ENCODE results near the gene PISD. TPM values are rescaled to one million over a fixed set of nuclear protein-coding genes. Genes with fewer than 3 reads are reported as not detected.

The PISD gene
- total RNA-seq, 1 experiment from 2014 or later: 36.0 TPM

DNA sequence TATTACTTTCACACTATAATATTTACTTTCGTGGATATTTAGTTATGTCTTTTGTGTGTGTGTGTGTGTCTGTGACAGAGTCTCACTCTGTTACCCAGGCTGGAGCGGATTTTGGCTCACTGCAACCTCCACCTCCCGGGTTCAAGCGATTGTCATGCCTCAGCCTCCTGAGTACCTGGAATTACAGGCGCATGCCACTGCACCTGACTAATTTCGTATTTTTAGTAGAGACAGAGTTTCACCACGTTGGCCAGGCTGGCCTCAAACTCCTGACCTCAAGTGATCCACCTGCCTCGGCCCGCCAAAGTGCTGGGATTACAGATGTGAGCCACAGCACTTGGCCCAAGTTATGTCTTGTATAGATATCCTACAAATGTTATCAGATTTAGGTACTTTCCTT is 9.9 kb downstream of the PISD start:
- ChIA-PET POLR2A (ENCODE audit: unreplicated experiment) (no interaction called here), CTCF (no interaction called here)
- DNase-seq: no peak
- Histone ChIP-seq H3K27ac (ENCODE audit: low read length) (no peak overlapping the region), H3K9me3 (ENCODE audit: low read length) (no peaks in the 10 kb centered on the region), H4K20me1 (ENCODE audit: low read length) (peaks cover 12% of the 10 kb centered on the region; the same call in 1 of the 2 replicates), H3K36me3 (ENCODE audit: low read depth, low read length) (peaks cover 8% of the 10 kb centered on the region), H3K4me3 (ENCODE audit: low read length) (no peak overlapping the region), H3K9ac (ENCODE audit: low read length) (no peak overlapping the region), H3K27me3 (ENCODE audit: low read length) (no peaks in the 10 kb centered on the region), H3K79me2 (ENCODE audit: low read length) (peaks cover 80% of the 10 kb centered on the region), H3K4me1 (ENCODE audit: insufficient read depth, low read length) (peaks cover 27% of the 10 kb centered on the region), H3K9me2 (replicated peaks; ENCODE audit: low read length) (no peaks in the 10 kb centered on the region), H2AFZ (ENCODE audit: low read length) (no peak overlapping the region), H3F3A (ENCODE audit: low read length, unreplicated experiment) (peaks cover 2% of the 10 kb centered on the region), H3K4me2 (ENCODE audit: low read length) (no peak overlapping the region)
- TF ChIP-seq EZH2 (IDR thresholded peaks at IDR 0.05; ENCODE audit: low read length, unreplicated experiment) (no peak), EZH2phosphoT487 (IDR thresholded peaks at IDR 0.05; ENCODE audit: borderline replicate concordance, low read length) (no peak), CTCF (conservative IDR thresholded peaks at IDR 0.05; ENCODE audit: low read depth, low read length) (no peak)
- ATAC-seq: no peak
- BruUV-seq (replicated peaks): no TSS peak
- intact Hi-C loops (cut with micrococcal nuclease): no loop called here

- TF ChIP-seq CTCF (conservative IDR thresholded peaks at IDR 0.05; ENCODE audit: low read depth, low read length): no peak
- TF ChIP-seq EZH2phosphoT487 (IDR thresholded peaks at IDR 0.05; ENCODE audit: borderline replicate concordance, low read length): no peak
- no peak for TF ChIP-seq EZH2 (IDR thresholded peaks at IDR 0.05; ENCODE audit: low read length, unreplicated experiment)
- Histone ChIP-seq H3K27me3 (ENCODE audit: low read length) (no peaks in the 10 kb centered on the region), H3K4me1 (ENCODE audit: insufficient read depth, low read length) (peaks cover 31% of the 10 kb centered on the region), H3K4me2 (ENCODE audit: low read length) (no peak overlapping the region), H3K9ac (ENCODE audit: low read length) (no peak overlapping the region), H3K9me3 (ENCODE audit: low read length) (no peaks in the 10 kb centered on the region), H3K4me3 (ENCODE audit: low read length) (no peak overlapping the region), H2AFZ (ENCODE audit: low read length) (no peak overlapping the region), H3K36me3 (ENCODE audit: low read depth, low read length) (peaks cover 8% of the 10 kb centered on the region), H3K9me2 (replicated peaks; ENCODE audit: low read length) (no peaks in the 10 kb centered on the region), H3F3A (ENCODE audit: low read length, unreplicated experiment) (peaks cover 3% of the 10 kb centered on the region), H4K20me1 (ENCODE audit: low read length) (peaks cover 12% of the 10 kb centered on the region; the same call in 1 of the 2 replicates), H3K79me2 (ENCODE audit: low read length) (peaks cover 76% of the 10 kb centered on the region), H3K27ac (ENCODE audit: low read length) (no peak overlapping the region)
- no peak for ATAC-seq
- no peak for DNase-seq
- POLR2A ChIA-PET (ENCODE audit: unreplicated experiment): no interaction called here
- BruUV-seq (replicated peaks): no TSS peak
- CTCF ChIA-PET: no interaction called here
- intact Hi-C loops (cut with micrococcal nuclease): no loop called here
Observed at GRCh38 chr22:31651664-31652063, 10.4 kb downstream of the PISD start.

DNA sequence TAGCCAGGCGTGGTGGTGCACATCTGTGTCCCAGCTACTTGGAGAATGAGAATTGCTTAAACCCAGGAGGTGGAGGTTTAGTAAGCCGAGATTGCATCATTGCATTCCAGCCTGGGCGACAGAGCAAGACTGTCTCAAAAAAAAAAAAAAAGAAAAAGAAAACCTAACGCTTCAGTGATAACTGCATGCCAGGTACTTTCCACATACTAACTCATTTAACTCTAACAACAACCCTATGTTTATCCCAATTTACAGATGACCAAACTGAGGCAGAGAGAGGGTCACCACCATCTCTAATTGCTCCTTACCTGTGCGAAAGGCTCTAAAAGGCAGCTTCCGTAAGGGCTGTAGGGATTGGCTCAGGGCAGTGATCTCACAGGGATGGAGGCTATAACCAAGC is 11.6 kb downstream of the PISD start:
- H3K9ac ChIP-seq (ENCODE audit: low read length): no peak overlapping the region
- no peak for DNase-seq
- CTCF ChIA-PET: no interaction called here

More for the DNA sequence above, 11.6 kb downstream of the PISD start:
- Histone ChIP-seq H3K4me2 (ENCODE audit: low read length) (no peak overlapping the region), H2AFZ (ENCODE audit: low read length) (no peak overlapping the region), H3F3A (ENCODE audit: low read length, unreplicated experiment) (peaks cover 6% of the 10 kb centered on the region), H3K27ac (ENCODE audit: low read length) (no peak overlapping the region), H3K4me3 (ENCODE audit: low read length) (no peak overlapping the region), H4K20me1 (ENCODE audit: low read length) (peaks cover 12% of the 10 kb centered on the region; the same call in 1 of the 2 replicates), H3K9me2 (replicated peaks; ENCODE audit: low read length) (no peaks in the 10 kb centered on the region), H3K27me3 (ENCODE audit: low read length) (no peaks in the 10 kb centered on the region), H3K79me2 (ENCODE audit: low read length) (peaks cover 70% of the 10 kb centered on the region), H3K36me3 (ENCODE audit: low read depth, low read length) (peaks cover 8% of the 10 kb centered on the region), H3K4me1 (ENCODE audit: insufficient read depth, low read length) (peaks cover 39% of the 10 kb centered on the region), H3K9me3 (ENCODE audit: low read length) (no peaks in the 10 kb centered on the region)
- TF ChIP-seq EZH2phosphoT487 (IDR thresholded peaks at IDR 0.05; ENCODE audit: borderline replicate concordance, low read length): no peak
- no peak for TF ChIP-seq EZH2 (IDR thresholded peaks at IDR 0.05; ENCODE audit: low read length, unreplicated experiment)
- TF ChIP-seq CTCF (conservative IDR thresholded peaks at IDR 0.05; ENCODE audit: low read depth, low read length): no peak
- ATAC-seq: no peak
- intact Hi-C loops (cut with micrococcal nuclease): no loop called here
- POLR2A ChIA-PET (ENCODE audit: unreplicated experiment): no interaction called here
- BruUV-seq (replicated peaks): no TSS peak
